ENCODE measurements around the gene PIWIL4.

- TF ChIP-seq CTCF (IDR thresholded peaks at IDR 0.05): no peak
- TF ChIP-seq POLR2A (IDR thresholded peaks at IDR 0.05): no peak
These were observed 19.4 kb downstream of the PIWIL4 start for GRCh38 chr11:94586546-94586945.
